ENCODE results near the gene KRTAP4-1. TPM values are rescaled to one million over a fixed set of nuclear protein-coding genes. Genes with fewer than 3 reads are reported as not detected.
"Not testable (repeated sequence)": the region's sequence is repeated elsewhere in the genome, so short reads cannot be mapped to it uniquely, and the experiment has no call there.

Gene KRTAP4-1
- polyA plus RNA-seq, 1 of the 3 experiments (the other 2 are of a cell fraction): not detected

- no peak for TF ChIP-seq RXRA (IDR thresholded peaks at IDR 0.05; ENCODE audit: borderline replicate concordance, low read depth)
- no peak for TF ChIP-seq MAX (IDR thresholded peaks at IDR 0.05; ENCODE audit: low read depth)
- no peak for TF ChIP-seq FOXJ3 (CRISPR knock-in tag; IDR thresholded peaks at IDR 0.05)
- TF ChIP-seq JUND (IDR thresholded peaks at IDR 0.05): no peak
- TF ChIP-seq TAF1 (IDR thresholded peaks at IDR 0.05; ENCODE audit: borderline replicate concordance, low read depth, low read length): no peak
- TF ChIP-seq USF1 (IDR thresholded peaks at IDR 0.05; ENCODE audit: borderline replicate concordance, low read depth): no peak; the same call in 1 of the 2 replicates
- TF ChIP-seq MEF2A (IDR thresholded peaks at IDR 0.05; ENCODE audit: borderline replicate concordance, low read depth): no peak
- TF ChIP-seq EZH2phosphoT487 (IDR thresholded peaks at IDR 0.05; ENCODE audit: borderline replicate concordance, low read depth): no peak
- no peak for TF ChIP-seq RCOR1 (IDR thresholded peaks at IDR 0.05; ENCODE audit: low read length)
- Histone ChIP-seq H2AFZ (ENCODE audit: low read depth) (no peak within 1 kb of the TSS), H3K27ac (ENCODE audit: low read depth in 2 of 2, low read length in 1 of 2) (no peak within 1 kb of the TSS), H3K9me2 (no peaks in the 10 kb centered on the region), H3K36me3 (replicated peaks in 1 of 2; ENCODE audit: control insufficient read depth in 1 of 2, insufficient read depth in 2 of 2, low read length in 1 of 2) (no peaks in the 10 kb centered on the region), H4K20me1 (ENCODE audit: insufficient read depth) (no peaks in the 10 kb centered on the region), H3K79me2 (ENCODE audit: insufficient read depth) (no peaks in the 10 kb centered on the region), H3K9ac (no peak within 1 kb of the TSS), H3K4me2 (no peak within 1 kb of the TSS), H3F3A (replicated peaks; ENCODE audit: insufficient read depth) (no peaks in the 10 kb centered on the region), H3K27me3 (ENCODE audit: insufficient read depth) (no peaks in the 10 kb centered on the region), H3K4me3 (ENCODE audit: low read depth in 2 of 2, low read length in 1 of 2) (no peak within 1 kb of the TSS), H3K4me1 (ENCODE audit: control insufficient read depth in 1 of 2, insufficient read depth in 2 of 2, low read depth in 1 of 2, low read length in 1 of 2) (no peaks in the 10 kb centered on the region), H3K9me3 (0 out of 2 replicates have a peak, but pooled peaks cover 5% of the 10 kb centered on the region)
- no peak for DNase-seq
- ChIA-PET POLR2A (no interaction called here), CTCF (no interaction called here)
- WGBS (ENCODE audit: low lambda C conversion rate): 15% methylated on average over 4 of the region's 6 CpGs
Measured at GRCh38 chr17:41140360-41141131, 44.2 kb downstream of the KRTAP4-1 start, which contains the start of gene KRTAP4-6. TSS of gene KRTAP4-6 (minus strand) at chr17:41140544. CDS start at chr17:41140487, 57 bp downstream.

DNA sequence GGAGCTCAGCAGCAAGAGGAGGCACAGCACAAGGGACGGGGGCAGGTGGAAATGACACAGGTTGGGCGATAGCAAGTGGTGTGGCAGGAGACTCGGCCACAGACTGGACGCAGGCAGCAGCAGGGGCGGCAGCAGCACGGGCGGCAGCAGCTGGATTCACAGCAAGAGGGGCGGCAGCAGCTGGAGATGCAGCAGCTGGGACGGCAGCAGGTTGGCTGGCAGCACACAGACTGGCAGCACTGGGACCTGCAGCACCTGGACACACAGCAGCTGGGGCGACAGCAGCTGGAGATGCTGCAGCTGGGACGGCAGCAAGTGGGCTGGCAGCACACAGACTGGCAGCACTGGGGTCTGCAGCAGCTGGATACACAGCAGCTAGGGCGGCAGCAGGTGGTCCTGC lies 44.8 kb downstream of the KRTAP4-1 start:
- H3K4me1 ChIP-seq (ENCODE audit: control insufficient read depth in 1 of 2, insufficient read depth in 2 of 2, low read depth in 1 of 2, low read length in 1 of 2); H3K9ac ChIP-seq; H3K27me3 ChIP-seq (ENCODE audit: insufficient read depth); H3K79me2 ChIP-seq (ENCODE audit: insufficient read depth); CTCF ChIA-PET; H3K4me3 ChIP-seq (ENCODE audit: low read depth in 2 of 2, low read length in 1 of 2); H3K4me2 ChIP-seq; H3K9me2 ChIP-seq; POLR2A ChIA-PET; H2AFZ ChIP-seq (ENCODE audit: low read depth); DNase-seq; H3K27ac ChIP-seq (ENCODE audit: low read depth in 2 of 2, low read length in 1 of 2); H3F3A ChIP-seq (replicated peaks; ENCODE audit: insufficient read depth); H3K36me3 ChIP-seq (replicated peaks in 1 of 2; ENCODE audit: control insufficient read depth in 1 of 2, insufficient read depth in 2 of 2, low read length in 1 of 2); H3K9me3 ChIP-seq; H4K20me1 ChIP-seq (ENCODE audit: insufficient read depth): not testable (repeated sequence)
- 32% methylated on average over 9 of the region's 12 CpGs for WGBS (ENCODE audit: low lambda C conversion rate)

Small RNAs within 50 kb of the gene (small RNA-seq; reads per million reads assigned to genes)
- 0 reads per million in 7 experiments for gene KRTAP4-17P

Other genes starting within 250 kb of the KRTAP4-1 start
- gene KRT23, start 247.3 kb downstream of the KRTAP4-1 start, polyA plus RNA-seq (2012; rRNA removed): not detected in 2 replicates
- not detected in 2 replicates for gene KRT39, start 218.0 kb downstream of the KRTAP4-1 start, polyA plus RNA-seq (2012; rRNA removed)
- gene KRT40, start 200.6 kb downstream of the KRTAP4-1 start, polyA plus RNA-seq (2012; rRNA removed): not detected in 2 replicates
- gene KRTAP3-3, start 190.7 kb downstream of the KRTAP4-1 start, polyA plus RNA-seq (2012; rRNA removed): not detected in 2 replicates
- not detected in 2 replicates for gene KRTAP3-2, start 185.0 kb downstream of the KRTAP4-1 start, polyA plus RNA-seq (2012; rRNA removed)
- gene KRTAP3-1, start 175.8 kb downstream of the KRTAP4-1 start, polyA plus RNA-seq (2012; rRNA removed): not detected in 2 replicates
- gene KRTAP1-5, start 157.7 kb downstream of the KRTAP4-1 start, polyA plus RNA-seq (2012; rRNA removed): not detected in 2 replicates
- gene KRTAP1-4, start 154.7 kb downstream of the KRTAP4-1 start, polyA plus RNA-seq (2012; rRNA removed): not detected in 2 replicates
- not detected in 2 replicates for gene KRTAP1-3, start 150.0 kb downstream of the KRTAP4-1 start, polyA plus RNA-seq (2012; rRNA removed)
- not detected in 2 replicates for gene KRTAP1-1, start 143.5 kb downstream of the KRTAP4-1 start, polyA plus RNA-seq (2012; rRNA removed)
- not detected in 2 replicates for gene KRTAP2-1, start 137.6 kb downstream of the KRTAP4-1 start, polyA plus RNA-seq (2012; rRNA removed)
- gene KRTAP2-2, start 129.7 kb downstream of the KRTAP4-1 start, polyA plus RNA-seq (2012; rRNA removed): not detected in 2 replicates
- gene KRTAP2-3, start 124.8 kb downstream of the KRTAP4-1 start, polyA plus RNA-seq (2012; rRNA removed): 0.36 and 0.39 TPM in 2 replicates
- not detected in 2 replicates for gene KRTAP2-4, start 119.0 kb downstream of the KRTAP4-1 start, polyA plus RNA-seq (2012; rRNA removed)
- not detected in 2 replicates for gene KRTAP4-7, start 100.8 kb downstream of the KRTAP4-1 start, polyA plus RNA-seq (2012; rRNA removed)
- not detected in 2 replicates for gene KRTAP4-8, start 86.8 kb downstream of the KRTAP4-1 start, polyA plus RNA-seq (2012; rRNA removed)
- not detected in 2 replicates for gene KRTAP4-16, start 82.7 kb downstream of the KRTAP4-1 start, polyA plus RNA-seq (2012; rRNA removed)
- gene KRTAP4-9, start 79.5 kb downstream of the KRTAP4-1 start, polyA plus RNA-seq (2012; rRNA removed): not detected in 2 replicates
- gene KRTAP4-11, start 66.5 kb downstream of the KRTAP4-1 start, polyA plus RNA-seq (2012; rRNA removed): not detected in 2 replicates
- not detected in 2 replicates for gene KRTAP4-12, start 60.7 kb downstream of the KRTAP4-1 start, polyA plus RNA-seq (2012; rRNA removed)
- gene KRTAP4-6, start 44.4 kb downstream of the KRTAP4-1 start, polyA plus RNA-seq (2012; rRNA removed): not detected in 2 replicates
- not detected in 2 replicates for gene KRTAP4-5, start 35.1 kb downstream of the KRTAP4-1 start, polyA plus RNA-seq (2012; rRNA removed)
- not detected in 2 replicates for gene KRTAP4-4, start 24.2 kb downstream of the KRTAP4-1 start, polyA plus RNA-seq (2012; rRNA removed)
- gene KRTAP4-3, start 16.7 kb downstream of the KRTAP4-1 start, polyA plus RNA-seq (2012; rRNA removed): not detected in 2 replicates
- not detected in 2 replicates for gene KRTAP4-2, start 6.7 kb downstream of the KRTAP4-1 start, polyA plus RNA-seq (2012; rRNA removed)
- not detected in 2 replicates for gene KRTAP9-1, start 5.0 kb upstream of the KRTAP4-1 start, polyA plus RNA-seq (2012; rRNA removed)
- gene KRTAP9-2, start 41.7 kb upstream of the KRTAP4-1 start, polyA plus RNA-seq (2012; rRNA removed): not detected in 2 replicates
- not detected in 2 replicates for gene KRTAP9-3, start 47.5 kb upstream of the KRTAP4-1 start, polyA plus RNA-seq (2012; rRNA removed)
- not detected in 2 replicates for gene KRTAP9-8, start 53.1 kb upstream of the KRTAP4-1 start, polyA plus RNA-seq (2012; rRNA removed)
- gene KRTAP9-4, start 64.8 kb upstream of the KRTAP4-1 start, polyA plus RNA-seq (2012; rRNA removed): not detected in 2 replicates
- gene KRTAP9-9, start 70.5 kb upstream of the KRTAP4-1 start, polyA plus RNA-seq (2012; rRNA removed): not detected in 2 replicates
- not detected in 2 replicates for gene KRTAP9-6, start 80.5 kb upstream of the KRTAP4-1 start, polyA plus RNA-seq (2012; rRNA removed)
- not detected in 2 replicates for gene KRTAP9-7, start 90.8 kb upstream of the KRTAP4-1 start, polyA plus RNA-seq (2012; rRNA removed)
- gene KRTAP29-1, start 117.9 kb upstream of the KRTAP4-1 start, polyA plus RNA-seq (2012; rRNA removed): not detected in 2 replicates
- not detected in 2 replicates for gene KRTAP16-1, start 124.4 kb upstream of the KRTAP4-1 start, polyA plus RNA-seq (2012; rRNA removed)
- not detected in 2 replicates for gene KRTAP17-1, start 130.8 kb upstream of the KRTAP4-1 start, polyA plus RNA-seq (2012; rRNA removed)
- not detected in 2 replicates for gene KRT33A, start 165.9 kb upstream of the KRTAP4-1 start, polyA plus RNA-seq (2012; rRNA removed)
- 0.08 TPM in 1 of 2 replicates, not detected in the other for gene KRT33B, start 184.9 kb upstream of the KRTAP4-1 start, polyA plus RNA-seq (2012; rRNA removed)
- 0.05 and 0.08 TPM in 2 replicates for gene KRT34, start 197.4 kb upstream of the KRTAP4-1 start, polyA plus RNA-seq (2012; rRNA removed)
- 0.03 TPM in 1 of 2 replicates, not detected in the other for gene KRT31, start 212.7 kb upstream of the KRTAP4-1 start, polyA plus RNA-seq (2012; rRNA removed)
- gene KRT37, start 239.7 kb upstream of the KRTAP4-1 start, polyA plus RNA-seq (2012; rRNA removed): not detected in 2 replicates

All from SK-N-SH (cell line).